ENCODE data around the gene OPCML. TPM values are rescaled to one million over a fixed set of nuclear protein-coding genes. Genes with fewer than 3 reads are reported as not detected.

Gene OPCML
- total RNA-seq, 2 donors from 2014 or later = not detected

- H3K36me3 Mint-ChIP-seq (ENCODE audit: low read depth) = peaks cover 2% of the 10 kb centered on the region
- no peak for ATAC-seq
- no peak overlapping the region for H3K27ac Mint-ChIP-seq
Measured at GRCh38 chr11:132742929-132743328, 789.4 kb downstream of the OPCML start.

GRCh38 chr11:132734217-132734616 is 798.1 kb downstream of the OPCML start:
- Mint-ChIP-seq H3K36me3 (ENCODE audit: low read depth) (peaks cover 4% of the 10 kb centered on the region), H3K4me3 (no peak overlapping the region), H3K27ac (no peak overlapping the region), H3K27me3 (no peaks in the 10 kb centered on the region), H3K4me1 (peaks cover 2% of the 10 kb centered on the region)
- ATAC-seq = no peak
- no peaks in the 10 kb centered on the region for H3K9me3 ChIP-seq (ENCODE audit: control insufficient read depth, low read length, poor library complexity, severe bottlenecking)
- DNase-seq = no peak

More at GRCh38 chr11:132742929-132743328, 789.4 kb downstream of the OPCML start:
- Mint-ChIP-seq H3K4me3 (no peak overlapping the region), H3K27me3 (no peaks in the 10 kb centered on the region), H3K4me1 (no peaks in the 10 kb centered on the region)
- no peaks in the 10 kb centered on the region for H3K9me3 ChIP-seq (ENCODE audit: control insufficient read depth, low read length, poor library complexity, severe bottlenecking)
- DNase-seq = no peak

- ATAC-seq = no peak
- H3K4me1 Mint-ChIP-seq = peaks cover 5% of the 10 kb centered on the region
Measured at GRCh38 chr11:132728026-132728425, 804.3 kb downstream of the OPCML start.

GRCh38 chr11:132721526-132721925 is 810.8 kb downstream of the OPCML start:
- H3K4me3 Mint-ChIP-seq = no peak overlapping the region
- H3K27ac Mint-ChIP-seq = peak overlapping the region; percentile 94
- H3K36me3 Mint-ChIP-seq (ENCODE audit: low read depth) = no peaks in the 10 kb centered on the region
- no peaks in the 10 kb centered on the region for H3K27me3 Mint-ChIP-seq
- peaks cover 41% of the 10 kb centered on the region for H3K4me1 Mint-ChIP-seq
- no peaks in the 10 kb centered on the region for H3K9me3 ChIP-seq (ENCODE audit: control insufficient read depth, low read length, poor library complexity, severe bottlenecking)
- DNase-seq (no peak), ATAC-seq (no peak)

More at GRCh38 chr11:132728026-132728425, 804.3 kb downstream of the OPCML start:
- no peaks in the 10 kb centered on the region for H3K27me3 Mint-ChIP-seq
- H3K9me3 ChIP-seq (ENCODE audit: control insufficient read depth, low read length, poor library complexity, severe bottlenecking) = no peaks in the 10 kb centered on the region
- no peak for DNase-seq
- H3K36me3 Mint-ChIP-seq (ENCODE audit: low read depth) = no peaks in the 10 kb centered on the region
- no peak overlapping the region for H3K4me3 Mint-ChIP-seq
- H3K27ac Mint-ChIP-seq = no peak overlapping the region

GRCh38 chr11:132719684-132720083 is 812.6 kb downstream of the OPCML start:
- DNase-seq = no peak
- Mint-ChIP-seq H3K36me3 (ENCODE audit: low read depth) (no peaks in the 10 kb centered on the region), H3K4me1 (peaks cover 46% of the 10 kb centered on the region), H3K27me3 (no peaks in the 10 kb centered on the region), H3K27ac (peak overlapping the region; percentile 94), H3K4me3 (peak overlapping the region; percentile 95)
- no peaks in the 10 kb centered on the region for H3K9me3 ChIP-seq (ENCODE audit: control insufficient read depth, low read length, poor library complexity, severe bottlenecking)
- ATAC-seq = peak; percentile 3

- H3K9me3 ChIP-seq (ENCODE audit: control insufficient read depth, low read length, poor library complexity, severe bottlenecking) = no peaks in the 10 kb centered on the region
- Mint-ChIP-seq H3K27ac (peak overlapping the region; percentile 94), H3K36me3 (ENCODE audit: low read depth) (no peaks in the 10 kb centered on the region), H3K4me3 (peak overlapping the region; percentile 95), H3K4me1 (peaks cover 48% of the 10 kb centered on the region), H3K27me3 (no peaks in the 10 kb centered on the region)
- DNase-seq (peak; percentile 29 to 59 (median 52)), ATAC-seq (peak; percentile 91)
Measured at GRCh38 chr11:132718711-132719671, 813.3 kb downstream of the OPCML start.

- H3K36me3 Mint-ChIP-seq (ENCODE audit: low read depth) = no peaks in the 10 kb centered on the region
- no peaks in the 10 kb centered on the region for H3K9me3 ChIP-seq (ENCODE audit: control insufficient read depth, low read length, poor library complexity, severe bottlenecking)
- ATAC-seq (no peak), DNase-seq (no peak)
- H3K27me3 Mint-ChIP-seq = no peaks in the 10 kb centered on the region
- peak overlapping the region; percentile 94 for H3K27ac Mint-ChIP-seq
- H3K4me1 Mint-ChIP-seq = peaks cover 47% of the 10 kb centered on the region
- H3K4me3 Mint-ChIP-seq = peak overlapping the region; percentile 64
Measured at GRCh38 chr11:132717824-132718223, 814.5 kb downstream of the OPCML start.

- H3K36me3 Mint-ChIP-seq (ENCODE audit: low read depth) = no peaks in the 10 kb centered on the region
- H3K27me3 Mint-ChIP-seq = no peaks in the 10 kb centered on the region
- DNase-seq (no peak), ATAC-seq (no peak)
- peak overlapping the region; percentile 74 for H3K27ac Mint-ChIP-seq
- no peak overlapping the region for H3K4me3 Mint-ChIP-seq
- no peaks in the 10 kb centered on the region for H3K9me3 ChIP-seq (ENCODE audit: control insufficient read depth, low read length, poor library complexity, severe bottlenecking)
- H3K4me1 Mint-ChIP-seq = peaks cover 39% of the 10 kb centered on the region
Measured at GRCh38 chr11:132716037-132716436, 816.3 kb downstream of the OPCML start.

GRCh38 chr11:132714859-132715440 is 817.4 kb downstream of the OPCML start:
- Mint-ChIP-seq H3K27ac (peak overlapping the region; percentile 74), H3K36me3 (ENCODE audit: low read depth) (no peaks in the 10 kb centered on the region)
- no peak for ATAC-seq

GRCh38 chr11:132712466-132712865 is 819.8 kb downstream of the OPCML start:
- Mint-ChIP-seq H3K27me3 (no peaks in the 10 kb centered on the region), H3K27ac (no peak overlapping the region), H3K4me1 (peaks cover 13% of the 10 kb centered on the region), H3K36me3 (ENCODE audit: low read depth) (no peaks in the 10 kb centered on the region), H3K4me3 (no peak overlapping the region)
- no peak for ATAC-seq
- no peaks in the 10 kb centered on the region for H3K9me3 ChIP-seq (ENCODE audit: control insufficient read depth, low read length, poor library complexity, severe bottlenecking)
- no peak for DNase-seq

More at GRCh38 chr11:132714859-132715440, 817.4 kb downstream of the OPCML start:
- Mint-ChIP-seq H3K27me3 (no peaks in the 10 kb centered on the region), H3K4me3 (no peak overlapping the region), H3K4me1 (peaks cover 36% of the 10 kb centered on the region)
- no peak for DNase-seq
- no peaks in the 10 kb centered on the region for H3K9me3 ChIP-seq (ENCODE audit: control insufficient read depth, low read length, poor library complexity, severe bottlenecking)

- DNase-seq = no peak
- Mint-ChIP-seq H3K27ac (no peak overlapping the region), H3K36me3 (ENCODE audit: low read depth) (no peaks in the 10 kb centered on the region), H3K27me3 (peaks cover 5% of the 10 kb centered on the region), H3K4me1 (no peaks in the 10 kb centered on the region), H3K4me3 (no peak overlapping the region)
- no peaks in the 10 kb centered on the region for H3K9me3 ChIP-seq (ENCODE audit: control insufficient read depth, low read length, poor library complexity, severe bottlenecking)
- ATAC-seq = no peak
Measured at GRCh38 chr11:132704781-132705375, 827.4 kb downstream of the OPCML start.

GRCh38 chr11:132692891-132693290 is 839.4 kb downstream of the OPCML start:
- no peaks in the 10 kb centered on the region for H3K36me3 Mint-ChIP-seq (ENCODE audit: low read depth)
- H3K4me1 Mint-ChIP-seq = peaks cover 2% of the 10 kb centered on the region
- H3K9me3 ChIP-seq (ENCODE audit: control insufficient read depth, low read length, poor library complexity, severe bottlenecking) = no peaks in the 10 kb centered on the region
- ATAC-seq = no peak
- H3K27me3 Mint-ChIP-seq = no peaks in the 10 kb centered on the region
- no peak overlapping the region for H3K27ac Mint-ChIP-seq
- no peak for DNase-seq
- no peak overlapping the region for H3K4me3 Mint-ChIP-seq

GRCh38 chr11:132691848-132692550 is 840.3 kb downstream of the OPCML start:
- H3K4me3 Mint-ChIP-seq = no peak overlapping the region
- DNase-seq (no peak), ATAC-seq (no peak)
- H3K27me3 Mint-ChIP-seq = no peaks in the 10 kb centered on the region
- H3K9me3 ChIP-seq (ENCODE audit: control insufficient read depth, low read length, poor library complexity, severe bottlenecking) = no peaks in the 10 kb centered on the region
- H3K36me3 Mint-ChIP-seq (ENCODE audit: low read depth) = no peaks in the 10 kb centered on the region
- H3K27ac Mint-ChIP-seq = no peak overlapping the region
- H3K4me1 Mint-ChIP-seq = peaks cover 2% of the 10 kb centered on the region
